Esophagus muscularis mucosa (tissue), 3 donors: ENCODE measurements around the gene WWC1.

ENCODE experiments used
- POLR2A ChIP-seq: fragments of 450-650 bp; IDR thresholded peaks from one replicate; pipeline ENCODE4 v1.6.1; 2017; ENCODE audit warnings: antibody characterized with exemption, moderate library complexity, mild to moderate bottlenecking, low read depth
- POLR2AphosphoS5 ChIP-seq, 2 donors: sonication (generic); formaldehyde crosslinking; IDR thresholded peaks; one replicate each; pipeline ENCODE4 v1.6.1; 2017; ENCODE audit warnings: antibody characterized with exemption in 2 of 2
- TF ChIP-seq, protein P1 (sequence below), 3 experiments: fragments of 200-600 bp in 2 of 3; fragments of 450-650 bp in 1 of 3; sonication (generic) in 2 of 3; IDR thresholded peaks; one replicate each; pipeline ENCODE4 v1.5.1; 2017 to 2019; ENCODE audit warnings: antibody characterized with exemption in 3 of 3, mild to moderate bottlenecking in 2 of 3, moderate library complexity in 1 of 3

DNA sequence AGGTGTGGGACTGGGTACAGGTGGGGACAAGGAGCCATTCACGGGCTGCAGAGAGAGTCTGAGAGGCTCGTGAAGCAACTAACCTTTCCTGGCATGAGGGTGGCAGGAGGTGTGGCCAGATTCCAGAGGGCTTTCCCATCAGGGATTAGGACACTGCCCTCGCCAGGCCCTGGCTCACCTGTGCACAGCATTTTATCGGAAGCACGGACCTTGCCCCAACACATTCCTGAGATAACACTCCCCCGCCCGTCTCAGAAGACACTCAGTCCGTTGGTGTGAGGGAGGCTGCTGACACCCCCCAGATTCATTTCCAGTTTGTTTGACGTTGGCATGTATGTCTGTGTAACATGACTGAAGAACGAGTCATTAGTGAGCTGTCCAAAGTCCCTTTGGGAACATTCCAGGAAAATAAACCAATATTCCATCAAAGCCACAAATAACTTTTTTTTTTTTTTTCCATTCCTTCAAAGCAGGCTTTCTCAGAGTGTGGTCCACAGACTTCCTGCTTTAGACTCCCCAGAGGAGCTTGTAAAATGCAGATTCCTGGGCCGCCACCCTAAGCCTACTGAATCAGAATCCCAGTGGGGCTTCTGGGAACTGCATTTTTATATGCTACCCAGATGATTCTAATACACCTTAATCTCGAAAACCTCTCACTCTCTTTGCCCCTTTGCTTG lies 23.4 kb downstream of the WWC1 start:
- TF ChIP-seq, protein P1, sequence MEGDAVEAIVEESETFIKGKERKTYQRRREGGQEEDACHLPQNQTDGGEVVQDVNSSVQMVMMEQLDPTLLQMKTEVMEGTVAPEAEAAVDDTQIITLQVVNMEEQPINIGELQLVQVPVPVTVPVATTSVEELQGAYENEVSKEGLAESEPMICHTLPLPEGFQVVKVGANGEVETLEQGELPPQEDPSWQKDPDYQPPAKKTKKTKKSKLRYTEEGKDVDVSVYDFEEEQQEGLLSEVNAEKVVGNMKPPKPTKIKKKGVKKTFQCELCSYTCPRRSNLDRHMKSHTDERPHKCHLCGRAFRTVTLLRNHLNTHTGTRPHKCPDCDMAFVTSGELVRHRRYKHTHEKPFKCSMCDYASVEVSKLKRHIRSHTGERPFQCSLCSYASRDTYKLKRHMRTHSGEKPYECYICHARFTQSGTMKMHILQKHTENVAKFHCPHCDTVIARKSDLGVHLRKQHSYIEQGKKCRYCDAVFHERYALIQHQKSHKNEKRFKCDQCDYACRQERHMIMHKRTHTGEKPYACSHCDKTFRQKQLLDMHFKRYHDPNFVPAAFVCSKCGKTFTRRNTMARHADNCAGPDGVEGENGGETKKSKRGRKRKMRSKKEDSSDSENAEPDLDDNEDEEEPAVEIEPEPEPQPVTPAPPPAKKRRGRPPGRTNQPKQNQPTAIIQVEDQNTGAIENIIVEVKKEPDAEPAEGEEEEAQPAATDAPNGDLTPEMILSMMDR (IDR thresholded peaks at IDR 0.05), result no peak
- no peak for TF ChIP-seq POLR2A
- no peak for TF ChIP-seq POLR2AphosphoS5 (IDR thresholded peaks at IDR 0.05)
